ENCODE data around the gene SLC22A17.
"Not testable (repeated sequence)": the region's sequence is repeated elsewhere in the genome, so short reads cannot be mapped to it uniquely, and the experiment has no call there.

SLC22A17 gene

DNA sequence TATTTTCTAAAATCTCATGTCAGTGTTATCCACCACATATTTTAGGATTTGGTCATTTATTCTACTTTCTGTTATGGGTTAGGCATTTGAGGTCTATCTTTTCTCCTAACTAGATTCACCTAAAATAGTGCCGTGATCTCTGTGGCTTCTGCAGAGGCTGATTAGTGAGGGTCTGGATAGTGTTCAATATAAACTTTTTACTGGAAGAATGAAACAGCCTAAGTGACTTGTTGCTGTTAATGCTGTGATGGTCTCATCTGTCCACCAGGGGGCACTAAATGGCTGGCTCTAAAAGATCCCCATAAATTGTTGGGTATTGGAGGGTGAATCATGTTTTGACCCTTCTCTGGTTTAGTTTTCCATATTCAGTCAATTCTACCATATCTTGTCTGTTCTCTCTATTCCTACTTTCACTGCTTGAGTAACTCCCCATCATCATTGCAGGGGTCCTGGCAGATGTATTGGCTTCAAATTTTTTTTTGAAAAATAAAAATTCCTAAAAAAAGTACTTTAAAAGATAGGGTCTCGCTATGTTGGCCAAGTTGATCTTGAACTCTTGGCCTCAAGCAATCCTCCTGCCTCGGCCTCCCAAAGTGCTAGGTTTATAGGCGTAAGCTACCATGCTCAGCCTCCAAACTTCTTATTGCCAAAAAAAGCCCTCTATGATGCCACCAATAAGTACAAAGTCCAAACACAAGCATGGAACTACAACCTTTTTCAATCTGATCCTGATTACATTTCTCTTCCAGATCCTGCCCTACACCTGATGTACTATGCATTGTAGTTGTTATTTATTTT is 24.5 kb downstream of the SLC22A17 start:
- DNase-seq: peak; percentile 78

DNA sequence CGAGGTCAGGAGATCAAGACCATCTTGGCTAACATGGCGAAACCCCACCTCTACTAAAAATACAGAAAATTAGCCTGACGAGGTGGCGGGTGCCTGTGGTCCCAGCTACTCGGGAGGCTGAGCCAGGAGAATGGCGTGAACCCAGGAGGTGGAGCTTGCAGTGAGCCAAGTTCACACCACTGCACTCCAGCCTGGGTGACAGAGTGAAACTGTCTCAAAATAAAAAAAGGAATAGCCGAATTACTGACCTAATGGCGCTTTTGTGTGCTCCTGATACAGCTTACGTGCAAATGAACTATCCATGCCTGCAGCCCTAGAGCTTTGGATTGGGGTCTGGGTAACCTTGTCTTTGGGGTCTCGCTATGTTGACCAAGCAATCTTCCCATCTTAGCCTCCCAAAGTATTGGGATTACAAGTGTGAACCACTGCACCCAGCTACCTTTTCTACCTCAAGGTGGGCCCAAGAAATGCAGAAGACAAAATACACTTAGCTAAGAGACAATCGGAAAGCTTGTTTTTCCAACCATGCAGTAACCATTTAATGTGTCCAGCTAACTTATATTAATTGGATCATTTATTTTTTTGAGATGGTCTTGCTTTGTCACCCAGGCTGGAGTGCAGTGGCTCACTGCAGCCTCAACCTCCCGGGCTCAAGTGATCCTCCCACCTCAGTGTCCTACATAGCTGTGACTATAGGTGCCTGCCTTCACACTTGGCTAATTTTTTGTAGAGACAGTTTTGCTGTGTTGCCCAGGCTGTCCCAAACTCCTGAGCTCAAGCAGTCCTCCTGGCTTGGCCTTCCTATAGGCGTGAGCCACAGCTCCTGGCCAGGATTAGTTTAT is 26.0 kb downstream of the SLC22A17 start:
- DNase-seq: no peak

DNA sequence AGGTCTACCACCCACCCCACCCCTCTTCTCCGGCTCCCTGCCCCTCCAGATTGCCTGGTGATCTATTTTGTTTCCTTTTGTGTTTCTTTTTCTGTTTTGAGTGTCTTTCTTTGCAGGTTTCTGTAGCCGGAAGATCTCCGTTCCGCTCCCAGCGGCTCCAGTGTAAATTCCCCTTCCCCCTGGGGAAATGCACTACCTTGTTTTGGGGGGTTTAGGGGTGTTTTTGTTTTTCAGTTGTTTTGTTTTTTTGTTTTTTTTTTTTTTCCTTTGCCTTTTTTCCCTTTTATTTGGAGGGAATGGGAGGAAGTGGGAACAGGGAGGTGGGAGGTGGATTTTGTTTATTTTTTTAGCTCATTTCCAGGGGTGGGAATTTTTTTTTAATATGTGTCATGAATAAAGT is 26.9 kb downstream of the SLC22A17 start:
- DNase-seq: not testable (repeated sequence)

DNA sequence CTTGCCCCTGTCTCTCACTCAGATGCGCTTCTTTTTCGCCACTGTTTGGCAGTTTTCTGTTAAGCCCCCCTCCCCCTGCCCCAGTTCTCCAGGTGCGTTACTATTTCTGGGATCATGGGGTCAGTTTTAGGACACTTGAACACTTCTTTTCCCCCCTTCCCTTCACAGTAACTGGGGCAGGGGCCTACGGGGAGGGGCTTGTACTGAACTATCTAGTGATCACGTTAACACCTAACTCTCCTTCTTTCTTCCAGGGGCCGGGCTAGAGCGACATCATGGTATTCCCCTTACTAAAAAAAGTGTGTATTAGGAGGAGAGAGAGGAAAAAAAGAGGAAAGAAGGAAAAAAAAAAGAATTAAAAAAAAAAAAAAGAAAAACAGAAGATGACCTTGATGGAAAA is 27.7 kb downstream of the SLC22A17 start:
- no peak for DNase-seq

DNA sequence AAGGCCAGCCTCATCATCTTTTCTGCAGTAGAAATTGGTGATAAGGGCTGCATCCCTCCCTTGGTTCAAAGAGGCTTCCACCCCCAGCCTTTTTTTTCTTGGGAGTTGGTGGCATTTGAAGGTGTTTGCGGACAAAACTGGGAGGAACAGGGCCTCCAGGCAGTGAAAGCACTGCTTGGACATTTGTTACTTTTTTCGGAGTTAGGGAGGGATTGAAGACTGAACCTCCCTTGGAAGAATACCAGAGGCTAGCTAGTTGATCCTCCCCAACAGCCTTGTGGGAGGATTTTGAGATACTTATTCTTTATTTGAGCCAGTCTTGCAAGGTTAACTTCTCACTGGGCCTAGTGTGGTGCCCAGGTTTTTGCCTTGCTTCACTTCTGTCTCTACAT is 28.2 kb downstream of the SLC22A17 start:
- DNase-seq: no peak

DNA sequence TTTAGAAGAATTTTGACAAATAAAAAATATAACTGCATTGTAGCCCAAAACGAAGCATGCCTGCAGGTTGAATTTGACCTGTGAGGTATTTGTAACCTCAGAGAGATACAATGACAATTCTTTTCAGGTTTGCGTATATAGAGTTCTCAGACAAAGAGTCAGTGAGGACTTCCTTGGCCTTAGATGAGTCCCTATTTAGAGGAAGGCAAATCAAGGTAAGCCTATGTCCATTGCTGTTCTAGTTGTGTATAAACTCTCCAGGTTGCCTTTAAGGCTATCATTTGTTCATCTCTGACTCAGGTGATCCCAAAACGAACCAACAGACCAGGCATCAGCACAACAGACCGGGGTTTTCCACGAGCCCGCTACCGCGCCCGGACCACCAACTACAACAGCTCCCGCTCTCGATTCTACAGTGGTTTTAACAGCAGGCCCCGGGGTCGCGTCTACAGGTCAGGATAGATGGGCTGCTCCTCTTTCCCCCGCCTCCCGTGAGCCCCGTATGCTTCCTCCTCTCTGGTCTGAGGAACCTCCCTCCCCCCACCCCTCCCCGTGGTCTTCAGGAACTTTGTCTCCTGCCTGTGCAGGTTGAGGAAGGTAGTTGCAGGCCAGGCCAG is 28.7 kb downstream of the SLC22A17 start:
- DNase-seq: no peak

DNA sequence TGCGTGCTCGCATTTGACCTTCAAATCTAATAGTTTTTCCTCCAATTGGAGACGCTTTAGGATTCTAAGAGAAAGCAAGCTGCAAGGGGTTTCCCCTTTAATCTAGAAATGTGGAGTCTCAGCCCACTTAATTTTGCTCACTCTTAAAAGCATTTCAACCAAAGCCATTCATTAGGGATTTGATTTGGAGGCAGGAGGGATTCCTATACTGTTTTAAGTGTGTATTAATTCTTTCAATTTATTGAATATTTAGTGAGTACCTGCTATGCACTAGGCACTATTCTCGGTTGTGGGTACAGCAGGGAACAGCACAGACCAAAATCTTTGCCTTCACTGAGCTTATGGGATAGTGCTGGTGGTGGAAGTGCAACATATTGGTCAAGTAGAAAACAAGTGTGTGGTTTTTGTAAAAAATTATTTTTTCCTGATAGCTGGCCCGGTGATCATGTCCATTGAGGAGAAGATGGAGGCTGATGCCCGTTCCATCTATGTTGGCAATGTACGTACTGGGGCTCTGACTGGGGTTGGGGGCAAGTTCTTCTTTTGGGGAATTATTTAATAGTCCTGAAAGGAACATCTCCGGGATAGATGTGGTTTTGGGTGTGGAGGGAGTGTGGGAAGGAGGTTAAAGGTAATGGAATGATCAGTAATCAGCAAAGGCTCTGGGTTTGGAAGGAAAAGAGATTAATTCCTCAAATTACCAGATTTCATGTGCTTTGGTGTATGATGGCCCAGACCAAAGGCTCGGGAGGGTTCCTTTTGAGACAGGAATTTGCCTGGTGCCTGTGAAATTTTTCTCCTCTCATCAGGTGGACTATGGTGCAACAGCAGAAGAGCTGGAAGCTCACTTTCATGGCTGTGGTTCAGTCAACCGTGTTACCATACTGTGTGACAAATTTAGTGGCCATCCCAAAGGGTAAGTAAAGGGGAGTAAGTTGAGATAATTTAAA is 29.8 kb downstream of the SLC22A17 start:
- no peak for DNase-seq

DNA sequence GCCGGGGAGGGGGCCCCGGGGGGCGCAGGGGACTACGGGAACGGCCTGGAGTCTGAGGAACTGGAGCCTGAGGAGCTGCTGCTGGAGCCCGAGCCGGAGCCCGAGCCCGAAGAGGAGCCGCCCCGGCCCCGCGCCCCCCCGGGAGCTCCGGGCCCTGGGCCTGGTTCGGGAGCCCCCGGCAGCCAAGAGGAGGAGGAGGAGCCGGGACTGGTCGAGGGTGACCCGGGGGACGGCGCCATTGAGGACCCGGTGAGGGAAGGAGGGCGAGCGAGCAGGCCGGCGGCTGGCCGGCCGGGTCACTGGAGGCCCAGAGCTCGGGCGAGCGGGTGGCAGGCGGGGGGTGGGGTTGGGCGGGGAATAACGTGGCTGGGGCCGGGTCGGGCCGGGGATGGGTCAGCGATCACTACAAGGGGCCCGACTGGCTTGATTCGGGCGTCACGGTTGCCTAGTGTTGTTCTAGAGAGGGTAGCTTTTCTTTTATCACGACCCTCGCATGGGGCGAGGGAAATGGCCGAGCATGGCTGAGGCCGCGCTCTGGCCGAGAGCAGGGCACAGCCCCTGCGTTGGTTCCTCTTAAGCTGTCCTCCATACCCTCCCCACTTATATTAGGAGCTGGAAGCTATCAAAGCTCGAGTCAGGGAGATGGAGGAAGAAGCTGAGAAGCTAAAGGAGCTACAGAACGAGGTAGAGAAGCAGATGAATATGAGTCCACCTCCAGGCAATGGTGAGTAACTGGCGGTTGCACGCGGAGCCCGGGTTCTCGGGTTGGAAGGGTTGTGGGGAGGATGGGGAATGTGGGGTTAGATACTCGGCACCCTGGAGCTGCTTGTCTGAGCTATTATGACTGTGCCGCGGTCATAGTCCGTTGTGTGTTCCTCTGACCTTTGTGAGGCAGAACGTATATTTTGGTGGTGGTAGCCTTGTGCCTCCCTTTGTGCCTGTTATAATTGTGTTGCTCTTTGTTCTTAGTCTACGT is 30.8 kb downstream of the SLC22A17 start:
- DNase-seq: peak; percentile 59

DNA sequence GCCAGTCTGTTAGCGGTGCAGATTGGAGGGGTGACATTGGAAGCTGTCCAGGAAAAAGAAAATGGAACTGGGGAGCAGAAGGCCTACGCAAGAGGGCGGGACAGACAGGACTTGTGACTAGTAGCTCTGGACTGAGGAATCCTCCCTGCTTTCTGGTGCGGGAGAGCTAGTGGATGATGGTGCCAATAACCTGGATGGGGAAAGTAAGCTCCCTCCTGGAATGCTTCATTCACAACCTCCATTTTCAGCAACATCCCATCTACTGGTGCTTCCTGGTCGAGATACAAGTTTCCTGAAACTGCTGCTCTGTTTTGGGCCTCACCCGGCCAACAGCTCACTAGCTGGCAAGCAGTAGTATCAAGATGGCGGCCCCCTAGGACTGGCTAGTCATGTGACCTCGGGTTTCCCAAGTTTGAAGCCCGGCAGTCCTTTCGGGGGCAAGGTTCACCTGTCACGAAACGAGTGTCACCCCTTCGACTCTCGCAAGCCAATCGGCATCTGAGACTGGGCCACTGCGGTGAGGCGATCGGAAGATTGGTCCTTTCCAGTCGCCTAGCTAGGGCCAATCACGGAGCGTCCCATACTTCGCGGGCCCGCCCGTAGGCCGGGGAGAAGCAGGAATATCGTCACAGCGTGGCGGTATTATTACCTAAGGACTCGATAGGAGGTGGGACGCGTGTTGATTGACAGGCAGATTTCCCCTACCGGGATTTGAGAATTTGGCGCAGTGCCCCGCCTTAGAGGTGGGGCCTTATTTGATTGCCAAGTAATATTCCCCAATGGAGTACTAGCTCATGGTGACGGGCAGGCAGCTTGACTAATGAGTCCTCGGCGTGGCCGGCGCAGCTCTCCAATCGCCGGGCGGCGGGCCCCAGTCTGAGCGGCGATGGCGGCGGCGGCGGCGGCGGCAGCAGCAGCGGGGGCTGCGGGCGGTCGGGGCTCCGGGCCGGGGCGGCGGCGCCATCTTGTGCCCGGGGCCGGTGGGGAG is 31.8 kb downstream of the SLC22A17 start, which contains the start of gene PABPN1:
TSS of gene PABPN1 (plus strand) at position 874 of the 988 bp plus-strand sequence. CDS start at position 887, 13 bp downstream.
- peak; percentile 100 for DNase-seq

DNA sequence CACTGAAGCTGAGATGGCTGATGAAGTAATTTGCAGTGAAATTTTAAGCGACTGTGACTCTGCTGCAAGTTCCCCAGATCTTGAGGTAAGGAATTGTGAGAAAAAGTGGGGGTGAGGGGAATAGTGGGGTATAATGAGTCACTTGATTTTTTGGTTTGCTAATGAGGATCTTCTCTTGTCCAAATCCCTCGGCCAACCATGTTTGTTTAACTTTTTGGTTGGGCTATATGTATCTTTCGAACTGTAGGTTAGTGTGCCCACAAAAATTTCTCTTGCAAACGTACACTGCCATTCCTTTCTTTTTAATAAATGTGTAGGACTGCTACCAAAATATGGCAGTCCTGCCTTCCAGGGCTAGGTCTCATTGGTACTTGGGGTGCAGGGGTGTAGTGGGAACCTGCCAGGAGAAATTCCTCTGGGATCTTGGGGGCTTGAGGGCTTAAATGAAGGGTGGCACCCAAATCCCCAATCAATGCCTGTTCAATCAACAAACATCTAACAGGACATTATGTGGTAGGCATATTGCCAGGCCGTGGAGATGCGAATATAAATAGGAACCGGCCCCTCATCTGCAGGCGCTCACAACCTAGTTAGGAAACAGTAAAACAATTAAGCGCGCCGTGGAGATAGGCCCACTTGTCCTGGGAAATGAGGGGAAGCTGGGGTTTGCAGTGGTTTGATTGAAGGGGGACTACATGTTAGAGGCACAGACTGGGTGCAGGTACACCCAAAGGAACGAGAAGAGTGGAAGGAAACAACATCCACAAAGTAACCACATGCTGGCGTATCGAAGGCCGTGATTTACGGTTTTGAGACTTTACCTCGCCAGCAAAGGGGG is 32.7 kb downstream of the SLC22A17 start:
- DNase-seq: no peak

DNA sequence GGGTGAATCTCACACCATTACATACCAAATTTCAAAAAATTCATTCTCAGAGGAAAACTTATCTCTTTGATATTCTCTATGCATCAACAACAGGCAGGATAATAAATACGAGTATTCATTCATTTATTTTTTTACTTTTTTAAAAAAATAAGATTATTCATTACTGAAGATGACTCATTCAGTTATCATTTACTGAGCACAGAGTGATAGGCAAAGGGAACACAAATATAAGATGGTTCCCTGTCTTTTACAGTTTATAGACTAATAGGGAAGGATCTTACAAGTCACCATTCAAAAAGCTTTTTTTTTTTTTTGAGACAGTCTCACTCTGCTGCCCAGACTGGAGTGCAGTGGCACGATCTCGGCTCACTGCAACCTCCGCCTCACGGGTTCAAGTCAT is 36.4 kb downstream of the SLC22A17 start:
- DNase-seq: no peak

DNA sequence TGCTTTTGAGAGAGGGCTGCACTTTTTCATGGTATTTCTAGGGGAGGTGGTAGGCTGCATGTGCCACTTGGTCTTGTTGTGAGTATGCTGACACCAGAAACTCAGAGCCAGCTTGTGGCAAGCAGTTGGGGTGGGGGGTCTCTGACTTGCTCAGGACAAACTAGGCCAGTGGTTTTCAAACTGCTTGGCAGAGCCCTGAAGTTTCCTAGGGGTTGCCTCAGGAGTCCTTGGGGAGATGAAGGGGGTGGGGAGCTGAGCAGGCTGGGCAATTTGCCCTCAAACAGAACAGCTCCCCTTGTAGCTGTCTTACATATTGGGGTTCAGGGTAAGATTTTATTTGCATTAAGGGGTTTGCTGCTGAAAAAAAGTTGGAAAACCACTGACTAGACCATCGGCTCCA is 42.1 kb downstream of the SLC22A17 start:
- DNase-seq: no peak

DNA sequence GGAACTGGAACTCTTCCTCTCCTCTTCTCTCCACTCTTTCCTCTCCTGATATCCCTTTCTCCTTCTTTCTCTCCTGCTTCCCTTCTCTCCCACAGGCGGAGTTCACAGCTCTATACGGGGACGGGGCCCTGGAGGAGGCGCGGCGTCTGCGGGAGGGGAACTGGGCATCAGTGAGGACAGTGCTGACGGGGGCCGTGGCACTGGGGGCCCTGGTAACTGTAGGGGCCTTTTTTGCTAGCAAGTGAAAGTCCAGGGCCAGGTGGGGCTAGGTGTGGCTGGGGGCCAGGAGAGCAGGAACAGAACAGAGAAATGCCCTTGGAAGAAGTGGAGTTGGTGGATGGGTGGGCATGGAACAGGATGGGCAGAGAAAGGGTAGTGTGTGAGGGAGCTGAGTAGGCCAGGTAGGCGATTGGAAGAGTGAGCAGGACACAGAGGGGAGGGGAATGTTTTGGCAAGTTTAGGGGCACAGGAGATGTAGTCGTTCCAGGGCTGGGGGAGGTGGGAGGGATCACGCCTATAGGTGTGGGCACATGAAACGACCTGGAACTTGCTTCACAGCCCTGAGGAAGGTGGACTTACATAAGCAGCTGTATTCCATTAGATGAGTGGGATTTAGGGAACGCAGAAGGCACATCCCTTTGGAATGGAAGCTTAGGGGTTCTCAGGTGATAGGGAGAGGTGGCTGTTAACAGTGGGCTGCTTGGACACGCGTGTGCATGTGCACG is 43.8 kb downstream of the SLC22A17 start:
- no peak for DNase-seq

DNA sequence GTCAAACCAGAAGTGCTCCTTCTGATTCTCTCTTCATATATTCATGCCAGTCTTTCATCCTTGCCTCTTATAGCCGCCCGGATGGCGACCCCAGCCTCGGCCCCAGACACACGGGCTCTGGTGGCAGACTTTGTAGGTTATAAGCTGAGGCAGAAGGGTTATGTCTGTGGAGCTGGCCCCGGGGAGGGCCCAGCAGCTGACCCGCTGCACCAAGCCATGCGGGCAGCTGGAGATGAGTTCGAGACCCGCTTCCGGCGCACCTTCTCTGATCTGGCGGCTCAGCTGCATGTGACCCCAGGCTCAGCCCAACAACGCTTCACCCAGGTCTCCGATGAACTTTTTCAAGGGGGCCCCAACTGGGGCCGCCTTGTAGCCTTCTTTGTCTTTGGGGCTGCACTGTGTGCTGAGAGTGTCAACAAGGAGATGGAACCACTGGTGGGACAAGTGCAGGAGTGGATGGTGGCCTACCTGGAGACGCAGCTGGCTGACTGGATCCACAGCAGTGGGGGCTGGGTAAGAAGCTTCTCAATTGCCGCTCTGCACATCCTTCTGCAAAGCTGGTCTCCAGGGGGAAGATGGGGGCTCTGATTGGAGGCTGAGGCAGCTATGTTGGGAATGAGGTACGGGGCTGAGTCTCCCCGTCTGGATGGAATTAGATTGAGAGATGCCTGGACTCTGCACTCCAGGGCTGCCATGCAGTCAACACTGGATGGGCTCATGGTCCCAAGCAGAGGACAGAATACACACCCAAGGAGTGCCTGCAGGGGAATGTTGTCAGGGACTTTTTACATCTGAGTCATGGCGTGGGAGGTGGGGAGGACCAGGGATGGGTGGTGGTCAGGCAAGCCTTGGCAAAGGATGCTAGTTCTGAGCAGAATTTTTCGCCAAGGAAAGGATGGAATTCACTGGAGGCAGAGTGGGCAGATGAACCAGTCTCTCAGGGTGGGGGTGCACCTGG is 44.7 kb downstream of the SLC22A17 start:
- no peak for DNase-seq

DNA sequence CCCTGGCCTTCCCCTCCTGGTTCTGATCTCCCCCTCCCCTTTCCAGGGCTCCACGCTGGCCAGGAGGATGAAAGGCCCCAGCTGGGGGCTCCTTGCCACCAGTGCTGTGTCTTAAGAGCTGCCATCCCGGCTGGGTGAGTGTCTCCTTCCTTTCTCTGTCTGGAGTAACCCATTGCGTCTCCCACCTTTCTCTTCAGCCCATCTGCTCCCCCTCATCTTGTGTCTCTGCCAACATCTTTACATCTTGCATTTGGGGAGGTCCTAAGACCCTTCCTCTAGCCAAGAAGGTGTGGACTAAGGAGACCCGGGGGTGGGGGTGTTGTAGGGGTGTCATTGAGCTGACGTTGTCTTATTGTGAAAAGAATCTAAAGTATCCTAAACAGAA is 45.5 kb downstream of the SLC22A17 start:
- no peak for DNase-seq

DNA sequence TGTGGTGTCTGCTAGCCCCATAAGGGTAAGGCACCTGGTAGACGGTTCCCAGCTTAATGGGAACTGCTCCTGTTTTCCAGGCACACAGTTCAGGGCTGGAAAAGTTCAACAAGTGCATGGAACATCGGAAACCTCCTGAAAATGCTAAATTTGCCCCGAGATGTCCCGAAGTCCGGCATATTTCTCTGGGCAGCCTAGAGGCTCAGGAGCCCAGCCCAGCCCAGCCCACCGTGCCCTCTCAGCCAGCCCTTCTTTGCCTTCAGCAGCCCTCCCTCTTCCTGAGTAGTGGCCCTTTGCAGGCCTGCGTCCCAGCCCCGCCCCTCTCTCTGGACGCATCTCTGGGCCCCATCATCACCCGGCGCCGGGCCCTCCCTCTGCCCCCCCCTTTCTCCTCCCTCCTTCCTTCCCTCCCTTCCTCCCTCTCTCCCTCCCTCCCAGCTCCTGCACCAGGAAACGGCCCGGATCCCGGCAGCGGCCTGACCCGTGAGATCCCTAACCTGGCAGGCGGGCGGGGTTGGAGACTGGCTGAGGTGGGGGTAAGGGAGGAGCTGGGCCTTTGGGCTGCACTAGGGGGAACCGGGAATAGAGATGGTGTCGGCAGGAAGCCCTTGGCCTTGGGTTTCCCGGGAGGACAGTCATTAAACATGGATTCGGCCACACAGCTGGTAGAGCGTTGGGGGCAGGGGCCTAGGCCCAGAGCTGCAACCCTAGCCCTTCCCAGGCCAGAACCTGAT is 46.1 kb downstream of the SLC22A17 start, which contains the start of gene BCL2L2:
TSS of gene BCL2L2 (plus strand) at position 422 of the 734 bp plus-strand sequence. CDS start 935 bp downstream, outside the sequence.
- peak; percentile 96 for DNase-seq

Data from NCI-H69 (cell line).